Progenitor cell of endocrine pancreas (in vitro differentiated cells): ENCODE data around the gene ZMYND8. TPM values are rescaled to one million over a fixed set of nuclear protein-coding genes. Genes with fewer than 3 reads are reported as not detected.

Experiments
- DNase-seq: peaks from one replicate; pipeline ENCODE4 v3.0.0; 2021; ENCODE audit warnings: low spot score; ENCODE audit not compliant: unreplicated experiment
- H3K27ac Mint-ChIP-seq: 2 replicates; pipeline ENCODE4 v1.8.0; 2021; ENCODE audit warnings: mild to moderate bottlenecking, moderate library complexity, mixed read lengths
- H3K27me3 Mint-ChIP-seq: 2 replicates; pipeline ENCODE4 v1.8.0; 2021; ENCODE audit warnings: mixed read lengths
- H3K36me3 Mint-ChIP-seq: 2 replicates; pipeline ENCODE4 v1.8.0; 2022; ENCODE audit warnings: mixed read lengths; ENCODE audit not compliant: insufficient read depth
- H3K4me1 Mint-ChIP-seq: 2 replicates; pipeline ENCODE4 v1.8.0; 2021; ENCODE audit warnings: low read depth, mixed read lengths
- H3K4me3 Mint-ChIP-seq: 2 replicates; pipeline ENCODE4 v1.8.0; 2021; ENCODE audit warnings: low read depth, mild to moderate bottlenecking, moderate library complexity, mixed read lengths
- H3K9me3 Mint-ChIP-seq: 2 replicates; pipeline ENCODE4 v1.8.0; 2021; ENCODE audit warnings: low read depth, mixed read lengths
- CTCF ChIP-seq: fragments of 200-600 bp; sonication (generic); IDR thresholded peaks from one replicate; pipeline ENCODE4 v1.5.0; 2021; ENCODE audit warnings: antibody characterized with exemption, mild to moderate bottlenecking; ENCODE audit not compliant: unreplicated experiment
- total RNA-seq: library from RNA; stranded (reverse); gene quantifications from 2 replicates; pipeline ENCODE4 v1.2.1, GENCODE V29; 2021

Gene ZMYND8
- total RNA-seq, 1 donor from 2014 or later, result 102 TPM

GRCh38 chr20:47349365-47350180, 6.9 kb downstream of the ZMYND8 start:
- Mint-ChIP-seq H3K4me1 (peaks cover 7% of the 10 kb centered on the region), H3K4me3 (no peak overlapping the region), H3K36me3 (peaks cover 11% of the 10 kb centered on the region), H3K27me3 (no peaks in the 10 kb centered on the region), H3K27ac (no peak overlapping the region), H3K9me3 (no peaks in the 10 kb centered on the region)
- DNase-seq, result no peak
- TF ChIP-seq CTCF, result no peak

DNA sequence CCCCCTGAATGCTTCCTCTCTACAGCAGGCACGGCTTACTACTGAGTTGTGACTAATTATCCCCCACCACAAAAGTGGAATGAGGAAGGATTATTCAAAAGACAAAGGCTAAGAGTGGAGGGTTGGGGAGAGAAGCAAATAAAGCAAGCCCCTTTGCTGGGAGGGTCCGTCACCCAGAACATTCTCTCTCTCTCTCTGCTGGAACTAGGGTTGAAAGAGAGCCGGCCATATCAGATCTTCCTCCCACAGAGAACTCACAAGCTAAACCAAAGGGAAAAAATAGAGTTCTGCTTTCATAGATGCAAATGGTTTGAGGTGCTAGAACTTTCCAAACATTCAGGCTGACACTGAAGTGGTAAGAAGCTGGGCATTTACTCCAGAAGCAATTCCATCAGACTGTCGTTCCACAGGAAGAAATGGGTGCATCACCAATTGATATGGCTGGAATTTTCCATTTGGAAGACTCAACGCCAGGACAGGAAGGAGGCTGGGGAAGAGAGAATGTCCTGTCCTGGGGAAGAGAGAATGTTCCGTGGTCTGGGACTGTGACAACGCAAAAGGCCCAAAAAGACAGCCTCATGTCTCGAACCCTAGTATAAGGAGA, 7.9 kb downstream of the ZMYND8 start:
- no peaks in the 10 kb centered on the region for H3K27me3 Mint-ChIP-seq
- DNase-seq, result no peak
- no peaks in the 10 kb centered on the region for H3K9me3 Mint-ChIP-seq
- peaks cover 15% of the 10 kb centered on the region for H3K36me3 Mint-ChIP-seq
- H3K4me3 Mint-ChIP-seq, result no peak overlapping the region
- peaks cover 7% of the 10 kb centered on the region for H3K4me1 Mint-ChIP-seq
- H3K27ac Mint-ChIP-seq, result no peak overlapping the region
- TF ChIP-seq CTCF, result no peak

DNA sequence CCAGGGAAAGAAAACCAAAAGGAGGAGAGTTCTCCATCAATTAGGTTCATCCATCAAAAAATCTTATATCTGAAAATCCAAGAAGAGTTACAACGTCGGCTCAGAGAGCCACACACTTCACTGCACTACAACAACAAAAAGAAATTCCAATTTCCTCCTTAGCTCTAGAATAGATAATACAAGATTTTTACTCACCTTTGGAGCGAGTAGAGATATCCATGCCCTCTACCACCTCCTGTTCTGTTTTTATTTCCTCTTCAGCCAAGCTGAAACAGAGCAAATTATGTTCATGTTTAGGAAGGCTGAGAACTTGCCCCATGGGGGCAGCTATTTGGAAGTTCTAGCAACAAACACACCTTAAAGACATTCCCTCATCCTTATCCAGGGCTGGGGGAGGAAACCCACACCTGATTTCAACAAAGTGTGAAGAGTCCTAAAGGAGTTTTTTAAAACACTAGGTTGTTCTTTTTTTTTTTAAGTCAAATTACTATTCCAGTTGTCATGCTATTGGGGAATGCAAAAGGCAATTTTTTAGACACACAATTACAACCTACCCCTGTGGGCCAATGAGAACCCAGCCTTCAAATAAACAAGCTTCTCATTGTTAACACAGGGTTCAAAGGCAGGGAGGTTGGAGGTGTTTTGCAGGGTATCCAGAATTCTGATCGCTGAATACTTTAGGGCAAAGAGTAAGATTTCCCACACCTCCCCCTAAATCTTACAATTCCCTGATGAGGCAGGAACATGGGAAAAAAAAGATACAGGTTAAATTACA, 8.7 kb downstream of the ZMYND8 start:
- H3K4me3 Mint-ChIP-seq, result no peak overlapping the region
- peaks cover 21% of the 10 kb centered on the region for H3K36me3 Mint-ChIP-seq
- TF ChIP-seq CTCF, result no peak
- no peak overlapping the region for H3K27ac Mint-ChIP-seq
- peaks cover 9% of the 10 kb centered on the region for H3K4me1 Mint-ChIP-seq
- no peak for DNase-seq
- no peaks in the 10 kb centered on the region for H3K27me3 Mint-ChIP-seq
- no peaks in the 10 kb centered on the region for H3K9me3 Mint-ChIP-seq

DNA sequence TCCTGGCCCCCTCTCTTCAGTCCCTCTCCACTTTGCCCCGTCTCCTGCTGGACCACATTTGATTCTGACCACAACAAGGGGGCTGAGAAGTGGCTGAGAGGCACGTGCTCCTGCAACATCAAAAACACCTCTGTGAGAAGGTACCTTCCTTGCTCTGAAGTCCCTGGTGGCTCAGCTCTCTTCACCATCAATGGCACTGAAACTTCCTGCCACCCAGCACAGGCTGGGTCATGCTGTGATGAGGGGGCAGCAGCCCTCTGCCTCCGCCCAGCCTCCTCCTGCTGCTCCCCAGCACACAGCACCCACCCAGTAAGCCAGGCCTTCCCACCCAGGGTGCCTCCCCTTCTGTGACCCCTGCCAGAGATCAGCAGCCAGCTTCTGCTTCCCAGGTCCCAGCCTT, 10.3 kb downstream of the ZMYND8 start:
- DNase-seq, result no peak
- Mint-ChIP-seq H3K4me1 (peaks cover 9% of the 10 kb centered on the region), H3K27ac (peak overlapping the region; percentile 27), H3K4me3 (no peak overlapping the region), H3K36me3 (peaks cover 24% of the 10 kb centered on the region), H3K9me3 (no peaks in the 10 kb centered on the region), H3K27me3 (no peaks in the 10 kb centered on the region)
- no peak for TF ChIP-seq CTCF

DNA sequence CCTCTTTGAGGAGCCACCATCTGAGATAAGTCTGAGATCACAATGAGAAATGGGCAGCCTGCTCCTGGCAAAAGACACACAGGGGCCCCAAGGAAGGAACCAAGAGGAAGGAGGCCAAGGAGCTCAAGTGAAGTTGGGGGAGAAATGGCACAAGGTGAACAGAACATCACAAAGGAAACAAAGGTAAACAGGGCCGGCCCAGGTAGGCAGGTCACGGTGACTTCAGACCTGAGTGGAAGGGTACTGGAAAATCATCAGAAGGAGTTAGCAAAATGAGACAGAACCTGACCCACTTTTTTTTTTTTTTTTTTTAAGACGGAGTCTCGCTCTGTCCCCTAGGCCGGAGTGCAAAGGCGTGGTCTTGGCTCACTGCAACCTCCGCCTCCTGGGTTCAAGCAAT, 11.3 kb downstream of the ZMYND8 start:
- no peak for TF ChIP-seq CTCF
- no peak for DNase-seq
- Mint-ChIP-seq H3K27ac (peak overlapping the region; percentile 79), H3K36me3 (peaks cover 27% of the 10 kb centered on the region), H3K9me3 (no peaks in the 10 kb centered on the region), H3K4me1 (peaks cover 14% of the 10 kb centered on the region), H3K27me3 (no peaks in the 10 kb centered on the region), H3K4me3 (no peak overlapping the region)
